ENCODE data around the gene ZNF580.

- no peak for TF ChIP-seq POLR2A (IDR thresholded peaks at IDR 0.05)
- no peak for TF ChIP-seq CTCF (IDR thresholded peaks at IDR 0.05)
Measured at GRCh38 chr19:55652311-55653128, 11.7 kb downstream of the ZNF580 start.

All from heart left ventricle (tissue), 13 donors.